Coronary artery (tissue), 2 donors: ENCODE measurements around the gene RADX.

Source experiments
- DNase-seq: peaks from one replicate; pipeline ENCODE4 v3.0.0-alpha.2; 2017; ENCODE audit warnings: low spot score
- H3K27ac ChIP-seq, 2 donors: fragments of 200-600 bp; sonication (generic); one replicate each; pipeline ENCODE4 v1.5.1; 2016 to 2019
- H3K4me3 ChIP-seq: fragments of 200-600 bp; sonication (generic); 2 replicates; pipeline ENCODE4 v1.5.1; 2016; ENCODE audit warnings: mild to moderate bottlenecking, moderate library complexity
- TF ChIP-seq, protein P1 (sequence below): fragments of 200-600 bp; sonication (generic); IDR thresholded peaks from one replicate; pipeline ENCODE4 v1.5.1; 2019; ENCODE audit warnings: antibody characterized with exemption

RADX gene

DNA sequence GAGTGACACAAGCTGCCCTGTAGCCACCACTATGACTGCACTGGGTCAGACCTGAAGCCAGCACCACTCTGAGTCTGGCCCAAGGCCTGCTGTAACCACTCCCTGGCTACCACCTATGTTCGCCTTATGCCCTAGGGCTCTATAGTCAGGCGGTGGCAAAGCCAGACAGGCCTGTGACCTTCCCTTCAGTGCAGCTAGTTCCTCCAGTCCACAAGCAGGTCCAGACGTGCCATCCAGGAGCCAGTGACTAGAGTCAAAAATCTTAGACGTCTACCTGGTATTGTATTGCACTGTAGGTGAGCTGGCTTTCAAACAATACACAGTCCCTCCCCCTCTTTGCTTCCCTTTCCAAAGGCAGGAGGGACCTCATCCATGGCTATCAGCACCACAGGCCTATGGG, 60.7 kb downstream of the RADX start:
- Histone ChIP-seq H3K4me3 (no peak overlapping the region), H3K27ac (no peak overlapping the region)
- TF ChIP-seq, protein P1, sequence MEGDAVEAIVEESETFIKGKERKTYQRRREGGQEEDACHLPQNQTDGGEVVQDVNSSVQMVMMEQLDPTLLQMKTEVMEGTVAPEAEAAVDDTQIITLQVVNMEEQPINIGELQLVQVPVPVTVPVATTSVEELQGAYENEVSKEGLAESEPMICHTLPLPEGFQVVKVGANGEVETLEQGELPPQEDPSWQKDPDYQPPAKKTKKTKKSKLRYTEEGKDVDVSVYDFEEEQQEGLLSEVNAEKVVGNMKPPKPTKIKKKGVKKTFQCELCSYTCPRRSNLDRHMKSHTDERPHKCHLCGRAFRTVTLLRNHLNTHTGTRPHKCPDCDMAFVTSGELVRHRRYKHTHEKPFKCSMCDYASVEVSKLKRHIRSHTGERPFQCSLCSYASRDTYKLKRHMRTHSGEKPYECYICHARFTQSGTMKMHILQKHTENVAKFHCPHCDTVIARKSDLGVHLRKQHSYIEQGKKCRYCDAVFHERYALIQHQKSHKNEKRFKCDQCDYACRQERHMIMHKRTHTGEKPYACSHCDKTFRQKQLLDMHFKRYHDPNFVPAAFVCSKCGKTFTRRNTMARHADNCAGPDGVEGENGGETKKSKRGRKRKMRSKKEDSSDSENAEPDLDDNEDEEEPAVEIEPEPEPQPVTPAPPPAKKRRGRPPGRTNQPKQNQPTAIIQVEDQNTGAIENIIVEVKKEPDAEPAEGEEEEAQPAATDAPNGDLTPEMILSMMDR = no peak
- no peak for DNase-seq

DNA sequence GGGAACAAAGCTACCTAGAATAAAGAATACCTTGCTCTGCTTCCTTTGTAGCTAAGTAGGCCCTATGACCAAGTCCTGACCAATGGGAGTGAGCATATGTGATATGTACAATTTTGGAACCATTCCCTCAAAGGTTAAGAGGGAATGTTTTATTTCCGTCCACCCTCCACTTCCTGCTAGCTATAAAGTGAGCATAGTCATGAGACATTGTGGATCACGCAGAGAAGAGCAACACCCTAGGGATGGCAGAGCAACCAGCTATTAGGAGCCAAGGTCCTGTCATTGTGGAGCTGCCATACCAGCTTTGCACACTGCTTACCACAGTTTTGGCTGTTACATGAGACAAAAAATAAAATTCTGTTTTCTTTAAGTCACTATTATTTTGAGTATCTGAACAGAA, 68.9 kb downstream of the RADX start:
- Histone ChIP-seq H3K4me3 (no peak overlapping the region), H3K27ac (no peak overlapping the region)
- TF ChIP-seq, protein P1 = no peak
- no peak for DNase-seq

GRCh38 chrX:106684207-106684606, 72.4 kb downstream of the RADX start:
- Histone ChIP-seq H3K27ac (no peak overlapping the region), H3K4me3 (no peak overlapping the region)
- TF ChIP-seq, protein P1 = no peak
- no peak for DNase-seq

DNA sequence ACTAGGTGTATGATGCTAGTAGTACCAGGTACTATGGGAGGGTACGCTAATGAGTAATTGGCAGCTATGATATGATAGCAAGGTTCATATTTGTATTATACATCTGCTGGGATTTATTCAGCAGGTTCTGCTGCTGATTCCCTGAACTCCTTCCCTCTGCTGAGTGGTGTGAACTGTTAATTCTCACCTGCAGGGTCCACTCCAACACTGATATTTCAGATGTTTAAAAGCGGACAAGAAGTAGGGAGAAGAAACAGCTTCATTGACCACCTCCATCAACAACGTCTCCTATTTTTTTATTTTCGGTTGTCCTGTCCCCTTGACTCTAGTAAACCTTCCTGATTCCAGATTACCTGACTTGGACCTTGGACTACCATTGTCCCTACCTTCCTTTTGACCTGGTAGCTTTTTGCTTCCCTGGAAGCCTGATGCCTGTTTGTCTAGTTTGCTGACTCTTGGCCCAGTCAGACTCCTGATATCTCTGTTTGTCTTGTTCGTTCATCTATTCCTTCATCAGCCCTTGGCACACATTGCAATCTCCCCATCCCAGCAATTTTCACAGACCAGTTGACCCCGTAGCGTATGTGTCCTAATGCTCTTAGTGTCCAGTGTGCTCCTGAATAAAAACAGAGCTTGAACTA, 80.8 kb downstream of the RADX start:
- H3K4me3 ChIP-seq = no peak overlapping the region
- TF ChIP-seq, protein P1 = no peak
- no peak overlapping the region for H3K27ac ChIP-seq
- DNase-seq = no peak

GRCh38 chrX:106696502-106696901, 84.7 kb downstream of the RADX start:
- TF ChIP-seq, protein P1 = no peak
- no peak overlapping the region for H3K27ac ChIP-seq

DNA sequence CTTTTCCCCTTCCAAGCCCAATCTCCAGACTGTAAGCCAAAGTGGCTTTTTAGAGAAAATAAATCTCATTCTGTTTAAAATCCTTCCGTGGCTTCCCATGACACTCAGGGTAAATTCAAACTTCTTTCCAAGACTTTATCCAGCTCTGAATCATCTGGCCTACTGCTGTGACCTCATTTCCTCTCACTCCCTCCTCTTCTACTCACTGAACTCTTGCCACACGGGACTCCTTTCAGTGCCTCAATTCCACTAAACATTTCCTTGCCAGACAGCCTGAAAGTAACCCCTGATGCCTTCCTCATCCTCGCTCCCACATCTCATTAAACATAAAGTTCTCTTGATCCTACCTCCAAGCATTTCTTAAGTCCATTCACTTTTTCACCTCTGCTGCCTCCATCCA, 86.9 kb downstream of the RADX start:
- Histone ChIP-seq H3K27ac (no peak overlapping the region), H3K4me3 (no peak overlapping the region)
- TF ChIP-seq, protein P1 = no peak
- no peak for DNase-seq

More at GRCh38 chrX:106696502-106696901, 84.7 kb downstream of the RADX start:
- no peak overlapping the region for H3K4me3 ChIP-seq
- no peak for DNase-seq

- TF ChIP-seq, protein P1 = no peak
- Histone ChIP-seq H3K4me3 (no peak overlapping the region), H3K27ac (no peak overlapping the region)
- no peak for DNase-seq
These were observed 90.9 kb downstream of the RADX start for GRCh38 chrX:106702636-106703035.
